Ovary (tissue), 9 donors: ENCODE results near the gene PCBP2. TPM values are rescaled to one million over a fixed set of nuclear protein-coding genes. Genes with fewer than 3 reads are reported as not detected.
A peak's percentile ranks its signal among the peaks of the same experiment; 100 is the strongest.

ENCODE experiments used
- DNase-seq, 5 donors: peaks; one replicate each; pipeline ENCODE4 v3.0.0-alpha.2; 2019 to 2020
- H3K27ac ChIP-seq, 2 donors: fragments of 200-600 bp; one replicate each; pipeline versions ENCODE4 v1.5.1 to v1.8.0; 2019 to 2022
- H3K27me3 ChIP-seq: fragments of 200-600 bp; one replicate; pipeline ENCODE4 v1.8.0; 2022
- H3K36me3 ChIP-seq: fragments of 200-600 bp; sonication (generic); one replicate; pipeline ENCODE4 v1.5.1; 2019
- H3K4me1 ChIP-seq: one replicate; pipeline ENCODE4 v1.8.1; 2013; ENCODE audit warnings: mild to moderate bottlenecking, moderate library complexity; ENCODE audit not compliant: insufficient read depth
- H3K4me3 ChIP-seq: fragments of 200-600 bp; sonication (generic); one replicate; pipeline ENCODE4 v1.5.1; 2017
- H3K9me3 ChIP-seq, 2 donors: fragments of 200-600 bp in 1 of 2; sonication (generic) in 1 of 2; one replicate each; pipeline versions ENCODE4 v1.5.1 to v1.8.1; 2013 to 2019; ENCODE audit warnings: mild to moderate bottlenecking in 1 of 2, moderate library complexity in 1 of 2
- CTCF ChIP-seq, 3 donors: fragments of 450-650 bp in 2 of 3; fragments of 200-600 bp in 1 of 3; IDR thresholded peaks; one replicate each; pipeline versions ENCODE4 v1.5.1 to v1.8.0; 2016 to 2022; ENCODE audit warnings: antibody characterized with exemption in 3 of 3, mild to moderate bottlenecking in 1 of 3
- EP300 ChIP-seq: sonication (generic); formaldehyde crosslinking; IDR thresholded peaks from one replicate; pipeline ENCODE4 v1.6.1; 2017; ENCODE audit warnings: antibody characterized with exemption
- POLR2A ChIP-seq: fragments of 450-650 bp; IDR thresholded peaks from one replicate; pipeline ENCODE4 v1.6.1; 2017; ENCODE audit warnings: antibody characterized with exemption, mild to moderate bottlenecking, moderate library complexity
- WGBS, 3 donors: extraction: QIAGEN DNeasy Blood & Tissue Kit in 1 of 3; methylation state at CpG; one replicate each; pipeline versions ENCODE4 v1.1.5 to v1.1.7; 2013 to 2017; 5-methylcytosine and 5-hydroxymethylcytosine counted together
- intact Hi-C, 4 donors: fragments of 100-400 bp; cut with DNase I; formaldehyde crosslinking; loops; one replicate each; pipeline versions ENCODE4 v1.11.0 to v1.15.1; 2022 to 2023
- polyA plus RNA-seq, 2 donors: library from polyadenylated mRNA; stranded (reverse); fragments of 200-250 nt in 1 of 2; fragments of 350-450 nt in 1 of 2; fragmentation: Illumina TruSeq in 1 of 2; extraction: RNeasy Lipid Tissue Mini Kit (QIAGEN cat#74804) in 1 of 2; gene quantifications; one replicate each; pipeline ENCODE4 v1.2.3, GENCODE V29; 2013 to 2014
- total RNA-seq, 7 donors: library from RNA; depleted of rRNA in 2 of 7; stranded (reverse); fragments of >200 nt in 2 of 7; fragmentation: NEBNext Ultra II Directional in 3 of 7; extraction: Animal tissue kit (Norgen Biotek cat#: 25700) in 3 of 7; gene quantifications; one replicate each; pipeline versions ENCODE4 v1.1.0 to v1.2.4, GENCODE V29; 2016 to 2023
- donor health status: DM: no; HTN: no; CAD: no; lungs with moderate emphysema.
- donor health status: DM: no; HTN: no; CAD: no.
- donor health status: Bipolar disorder and iron deficiency.
- donor health status: DM: yes; HTN: yes; CAD: no.
- donor health status: DM: no; HTN: no; CAD: no.
- donor health status: DM: yes; HTN: yes; CAD: no.

PCBP2 gene
- total and polyA plus RNA-seq, 9 donors, result 413 to 1,354 (median 948) TPM

- Histone ChIP-seq H3K9me3 (no peaks in the 10 kb centered on the region), H3K27ac (no peak overlapping the region), H3K27me3 (no peaks in the 10 kb centered on the region), H3K4me1 (peaks cover 14% of the 10 kb centered on the region), H3K36me3 (no peaks in the 10 kb centered on the region), H3K4me3 (no peak overlapping the region)
- intact Hi-C loops, result loop anchor here (5.0 to 10.0 kb wide), 4 partner anchors 62 to 287 kb away; partner anchors contain the start of genes AAAS (in 4 of the 4) and PRR13 (in 1 of the 4)
- WGBS, 3 donors, result 45 to 51% (median 46%) methylated on average over 14 of the region's 14 CpGs
- no peak for TF ChIP-seq POLR2A
- TF ChIP-seq EP300, result no peak
- TF ChIP-seq CTCF (IDR thresholded peaks at IDR 0.05), result no peak
- peak in 2 of 5 donors; percentile 34 to 43 for DNase-seq
Measured at GRCh38 chr12:53504004-53504920, 52.4 kb downstream of the PCBP2 start.

- Histone ChIP-seq H3K27me3 (no peaks in the 10 kb centered on the region), H3K4me3 (no peak overlapping the region), H3K4me1 (peaks cover 14% of the 10 kb centered on the region), H3K9me3 (no peaks in the 10 kb centered on the region), H3K27ac (no peak overlapping the region), H3K36me3 (no peaks in the 10 kb centered on the region)
- 70 to 79% (median 73%) methylated on average over 10 of the region's 10 CpGs for WGBS, 3 donors
- peak in 2 of 5 donors; percentile 35 to 47 for DNase-seq
- intact Hi-C loops, result loop anchor here (5.0 to 10.0 kb wide), 5 partner anchors 43 to 180 kb away; partner anchors contain the start of gene AAAS (in 4 of the 4)
- TF ChIP-seq EP300 (no peak), CTCF (IDR thresholded peaks at IDR 0.05) (no peak), POLR2A (no peak)
Measured at GRCh38 chr12:53505086-53505485, 53.2 kb downstream of the PCBP2 start.

- intact Hi-C loops, result loop anchor here (5.0 to 10.0 kb wide), 5 partner anchors 44 to 181 kb away; partner anchors contain the start of gene AAAS (in 4 of the 4)
- TF ChIP-seq POLR2A (no peak), CTCF (IDR thresholded peaks at IDR 0.05) (no peak), EP300 (no peak)
- Histone ChIP-seq H3K9me3 (no peaks in the 10 kb centered on the region), H3K27ac (no peak overlapping the region), H3K27me3 (no peaks in the 10 kb centered on the region), H3K36me3 (no peaks in the 10 kb centered on the region), H3K4me1 (peaks cover 14% of the 10 kb centered on the region), H3K4me3 (no peak overlapping the region)
- WGBS, 3 donors, result 67 to 75% (median 74%) methylated on average over 19 of the region's 19 CpGs
- peak in 1 of 5 donors; percentile 34 for DNase-seq
Measured at GRCh38 chr12:53505555-53506449, 53.9 kb downstream of the PCBP2 start.

- H3K36me3 ChIP-seq, result no peaks in the 10 kb centered on the region
- H3K27me3 ChIP-seq, result no peaks in the 10 kb centered on the region
- WGBS, 3 donors, result 25 to 33% (median 25%) methylated on average over 2 of the region's 2 CpGs
- no peak for DNase-seq
- H3K4me1 ChIP-seq, result peaks cover 14% of the 10 kb centered on the region
- no peaks in the 10 kb centered on the region for H3K9me3 ChIP-seq
- H3K27ac ChIP-seq, result no peak overlapping the region
- intact Hi-C loops, result loop anchor here (5.0 to 10.0 kb wide), 5 partner anchors 44 to 182 kb away; partner anchors contain the start of gene AAAS (in 4 of the 4)
- TF ChIP-seq EP300, result no peak
- TF ChIP-seq POLR2A, result no peak
- TF ChIP-seq CTCF (IDR thresholded peaks at IDR 0.05), result no peak
- H3K4me3 ChIP-seq, result no peak overlapping the region
Measured at GRCh38 chr12:53506450-53506785, 54.5 kb downstream of the PCBP2 start.
